Measurements from ENCODE around the gene ATXN2L. TPM values are rescaled to one million over a fixed set of nuclear protein-coding genes. Genes with fewer than 3 reads are reported as not detected.

Gene ATXN2L
- total and polyA plus RNA-seq, 2 of the 4 experiments (the other 2 are of a cell fraction): 12.9 to 58.8 TPM

DNA sequence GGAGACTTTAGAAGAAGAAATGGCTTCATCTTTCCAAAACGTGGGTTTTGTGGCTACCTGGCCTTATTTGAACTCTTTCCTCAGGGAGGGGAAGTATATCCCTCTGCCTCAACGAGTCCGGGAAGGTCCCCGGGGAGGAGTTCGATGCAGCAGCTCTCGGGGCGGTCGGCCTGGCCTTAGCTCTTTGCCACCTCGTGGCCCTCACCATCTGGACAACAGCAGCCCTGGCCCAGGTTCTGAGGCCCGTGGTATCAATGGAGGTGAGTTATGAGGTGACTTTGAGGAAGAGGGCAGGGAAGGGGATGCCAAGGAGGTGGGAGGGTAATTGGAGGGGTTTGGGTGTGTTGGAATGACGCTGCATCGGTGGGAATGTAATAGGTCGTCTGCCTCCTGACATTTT lies 7.7 kb downstream of the ATXN2L start:
- Histone ChIP-seq H3K14ac (replicated peaks; ENCODE audit: low read depth, low read length) (no peak overlapping the region), H4K20me1 (ENCODE audit: insufficient read depth, low read length) (peaks cover 71% of the 10 kb centered on the region), H3K4me3 (ENCODE audit: insufficient read depth, low read depth, low read length) (no peak overlapping the region), H3K27ac (ENCODE audit: insufficient read depth, low read length) (no peak overlapping the region), H4K91ac (ENCODE audit: insufficient read depth, low read depth, low read length) (no peak overlapping the region), H3K18ac (ENCODE audit: low read depth, low read length) (no peak overlapping the region), H3K9me3 (ENCODE audit: control insufficient read depth, insufficient read depth, low read length) (no peaks in the 10 kb centered on the region), H2BK5ac (ENCODE audit: low read depth, low read length, poor library complexity, severe bottlenecking) (no peak overlapping the region), H3K79me1 (ENCODE audit: low read depth in 1 of 2, low read length in 2 of 2) (peaks cover 62 to 77% of the 10 kb centered on the region in 2 experiments), H2AK5ac (ENCODE audit: low read depth, low read length) (no peak overlapping the region), H2BK120ac (ENCODE audit: low read depth, low read length) (no peak overlapping the region), H3K4me2 (ENCODE audit: low read depth, low read length) (no peak overlapping the region), H2AK9ac (replicated peaks; ENCODE audit: low read depth, low read length, poor library complexity) (peak overlapping the region; percentile 19), H3K4me1 (ENCODE audit: control insufficient read depth, insufficient read depth, low read length) (peaks cover 2% of the 10 kb centered on the region; the same call in 1 of the 2 replicates), H3K56ac (ENCODE audit: extremely low read depth, insufficient read depth, low read length) (no peak overlapping the region), H2AFZ (replicated peaks; ENCODE audit: low read length, poor library complexity) (no peak overlapping the region), H3K23ac (ENCODE audit: low read depth, low read length) (no peak overlapping the region), H2BK15ac (ENCODE audit: low read depth, low read length) (no peak overlapping the region), H3K9me1 (ENCODE audit: insufficient read depth, low read length) (peaks cover 3% of the 10 kb centered on the region; the same call in 1 of the 2 replicates), H3K4ac (ENCODE audit: low read depth, low read length) (no peak overlapping the region), H3K27me3 (ENCODE audit: control insufficient read depth, insufficient read depth, low read length) (no peaks in the 10 kb centered on the region), H3K36me3 (ENCODE audit: control insufficient read depth, insufficient read depth, low read length) (peaks cover 86% of the 10 kb centered on the region), H4K5ac (ENCODE audit: low read depth, low read length) (no peak overlapping the region), H3K9ac (ENCODE audit: low read depth, low read length) (no peak overlapping the region), H2BK20ac (ENCODE audit: low read depth, low read length) (no peak overlapping the region), H4K8ac (ENCODE audit: low read depth in 2 of 2, low read length in 2 of 2) (no peak overlapping the region)
- in situ Hi-C loops (cut with MboI; ENCODE audit: low sequenced_read_pairs) (no loop called here), dilution Hi-C loops (cut with HindIII; ENCODE audit: low sequenced_read_pairs, unreplicated experiment) (no loop called here), intact Hi-C loops (cut with micrococcal nuclease) (no loop called here)
- ATAC-seq (ENCODE audit: low read depth): no peak
- WGBS, 2 experiments (ENCODE audit: extremely low coverage in 2 of 2, insufficient read length in 1 of 2): 100% methylated on average over 1 of the region's 13 CpGs; no CpG with 5 or more reads in 1 of the 2 experiments
- BruUV-seq (replicated peaks): no TSS peak
- ChIA-PET CTCF (no interaction called here), POLR2A (ENCODE audit: unreplicated experiment) (no interaction called here)
- TF ChIP-seq BHLHE40 (IDR thresholded peaks at IDR 0.05; ENCODE audit: low read depth, low read length) (no peak), RFX5 (IDR thresholded peaks at IDR 0.05; ENCODE audit: low read depth, low read length) (no peak)
- no peak for DNase-seq

Measured in IMR-90 (cell line).